ENCODE data around the gene ROBO1. TPM values are rescaled to one million over a fixed set of nuclear protein-coding genes. Genes with fewer than 3 reads are reported as not detected.

Gene ROBO1
- polyA plus RNA-seq, 1 donor (not counting 4 experiments of a cell fraction or from before 2014, with no cell fraction given): 27.1 TPM

DNA sequence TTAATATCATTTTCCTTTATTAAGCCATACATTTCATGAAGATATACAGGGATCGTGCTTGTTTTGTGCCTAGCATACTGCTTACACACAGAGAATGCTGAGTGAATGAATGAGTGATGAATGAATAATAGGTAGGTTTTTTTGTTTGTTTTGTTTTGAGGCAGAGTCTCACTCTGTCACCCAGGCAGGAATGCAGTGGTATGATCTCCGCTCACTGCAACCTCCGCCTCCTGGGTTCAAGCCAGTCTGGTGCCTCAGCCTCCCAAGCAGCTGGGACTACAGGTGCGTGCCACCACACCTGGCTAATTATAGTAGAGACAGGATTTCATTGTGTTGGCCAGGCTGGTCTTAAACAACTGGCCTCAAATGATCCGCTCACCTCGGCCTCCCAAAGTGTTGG is 400.0 kb downstream of the ROBO1 start:
- H3K27me3 ChIP-seq (ENCODE audit: control insufficient read depth, extremely low read depth, insufficient read depth, low read length): no peaks in the 10 kb centered on the region
- TF ChIP-seq EZH2 (IDR thresholded peaks at IDR 0.05; ENCODE audit: low read length): no peak
- TF ChIP-seq, protein P1, sequence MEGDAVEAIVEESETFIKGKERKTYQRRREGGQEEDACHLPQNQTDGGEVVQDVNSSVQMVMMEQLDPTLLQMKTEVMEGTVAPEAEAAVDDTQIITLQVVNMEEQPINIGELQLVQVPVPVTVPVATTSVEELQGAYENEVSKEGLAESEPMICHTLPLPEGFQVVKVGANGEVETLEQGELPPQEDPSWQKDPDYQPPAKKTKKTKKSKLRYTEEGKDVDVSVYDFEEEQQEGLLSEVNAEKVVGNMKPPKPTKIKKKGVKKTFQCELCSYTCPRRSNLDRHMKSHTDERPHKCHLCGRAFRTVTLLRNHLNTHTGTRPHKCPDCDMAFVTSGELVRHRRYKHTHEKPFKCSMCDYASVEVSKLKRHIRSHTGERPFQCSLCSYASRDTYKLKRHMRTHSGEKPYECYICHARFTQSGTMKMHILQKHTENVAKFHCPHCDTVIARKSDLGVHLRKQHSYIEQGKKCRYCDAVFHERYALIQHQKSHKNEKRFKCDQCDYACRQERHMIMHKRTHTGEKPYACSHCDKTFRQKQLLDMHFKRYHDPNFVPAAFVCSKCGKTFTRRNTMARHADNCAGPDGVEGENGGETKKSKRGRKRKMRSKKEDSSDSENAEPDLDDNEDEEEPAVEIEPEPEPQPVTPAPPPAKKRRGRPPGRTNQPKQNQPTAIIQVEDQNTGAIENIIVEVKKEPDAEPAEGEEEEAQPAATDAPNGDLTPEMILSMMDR (optimal IDR thresholded peaks at IDR 0.05 in 1 of 3, IDR thresholded peaks at IDR 0.05 in 1 of 3, conservative IDR thresholded peaks at IDR 0.05 in 1 of 3; ENCODE audit: extremely low read depth in 1 of 3, insufficient read depth in 2 of 3, low read length in 3 of 3): no peak
- H3K36me3 ChIP-seq (ENCODE audit: control insufficient read depth in 2 of 2, extremely low read depth in 1 of 2, insufficient read depth in 2 of 2, low read length in 2 of 2): no peaks in the 10 kb centered on the region
- H3K9ac ChIP-seq (ENCODE audit: control insufficient read depth, extremely low read depth, insufficient read depth, low read length): peak overlapping the region; percentile 55
- no peak for FAIRE-seq
- H4K20me1 ChIP-seq (ENCODE audit: control insufficient read depth, extremely low read depth, insufficient read depth, low read length): no peaks in the 10 kb centered on the region
- H3K79me2 ChIP-seq (ENCODE audit: control insufficient read depth, insufficient read depth, low read length): no peaks in the 10 kb centered on the region
- H3K4me2 ChIP-seq (ENCODE audit: control insufficient read depth, extremely low read depth, insufficient read depth, low read depth, low read length): peak overlapping the region; percentile 63
- no peak for DNase-seq (ENCODE audit: low read depth, low spot score)
- H2AFZ ChIP-seq (ENCODE audit: control insufficient read depth, low read length): no peak overlapping the region
- no peaks in the 10 kb centered on the region for H3K9me3 ChIP-seq (ENCODE audit: control insufficient read depth, low read depth, low read length)
- peaks cover 31% of the 10 kb centered on the region for H3K4me1 ChIP-seq (ENCODE audit: control insufficient read depth, extremely low read depth, insufficient read depth, low read length)
- dilution Hi-C loops (cut with MboI; ENCODE audit: extremely low pct_ligation_motif_present, low sequenced_read_pairs): no loop called here
- H3K9me1 ChIP-seq (ENCODE audit: control insufficient read depth, extremely low read depth, insufficient read depth, low read length): no peaks in the 10 kb centered on the region
- peak overlapping the region; percentile 86 for H3K27ac ChIP-seq (ENCODE audit: control insufficient read depth, insufficient read depth, low read length)
- no peak overlapping the region for H3K4me3 ChIP-seq (ENCODE audit: control insufficient read depth in 2 of 3, extremely low read depth in 1 of 3, insufficient read depth in 2 of 3, low read depth in 1 of 3, low read length in 3 of 3)

DNA sequence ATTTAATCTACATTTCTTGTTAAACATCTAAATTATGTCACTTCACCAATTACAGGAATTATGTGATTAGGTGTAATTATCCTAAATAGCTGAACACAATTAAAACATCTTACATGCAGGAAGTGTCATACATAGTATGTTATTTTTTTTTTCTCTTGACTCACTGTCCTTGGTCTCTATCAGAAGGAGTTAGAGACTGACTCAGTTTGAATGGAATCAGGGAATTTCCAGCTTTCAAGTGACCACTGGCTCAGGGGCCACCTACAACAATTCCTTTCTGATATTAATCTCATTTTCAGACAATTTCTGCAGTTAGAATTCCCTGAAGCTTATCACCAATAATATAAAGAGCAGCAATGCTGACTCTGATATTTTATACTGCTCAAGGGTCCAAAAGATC is 400.7 kb downstream of the ROBO1 start:
- no peaks in the 10 kb centered on the region for H3K9me3 ChIP-seq (ENCODE audit: control insufficient read depth, low read depth, low read length)
- peak overlapping the region; percentile 63 for H3K4me2 ChIP-seq (ENCODE audit: control insufficient read depth, extremely low read depth, insufficient read depth, low read depth, low read length)
- H3K27ac ChIP-seq (ENCODE audit: control insufficient read depth, insufficient read depth, low read length): peak overlapping the region; percentile 86
- H3K79me2 ChIP-seq (ENCODE audit: control insufficient read depth, insufficient read depth, low read length): no peaks in the 10 kb centered on the region
- no peaks in the 10 kb centered on the region for H3K9me1 ChIP-seq (ENCODE audit: control insufficient read depth, extremely low read depth, insufficient read depth, low read length)
- TF ChIP-seq, protein P1 (optimal IDR thresholded peaks at IDR 0.05 in 1 of 3, IDR thresholded peaks at IDR 0.05 in 1 of 3, conservative IDR thresholded peaks at IDR 0.05 in 1 of 3; ENCODE audit: extremely low read depth in 1 of 3, insufficient read depth in 2 of 3, low read length in 3 of 3): no peak
- no peak for TF ChIP-seq EZH2 (IDR thresholded peaks at IDR 0.05; ENCODE audit: low read length)
- no peak overlapping the region for H3K4me3 ChIP-seq (ENCODE audit: control insufficient read depth in 2 of 3, extremely low read depth in 1 of 3, insufficient read depth in 2 of 3, low read depth in 1 of 3, low read length in 3 of 3)
- peak overlapping the region; percentile 30 for H2AFZ ChIP-seq (ENCODE audit: control insufficient read depth, low read length)
- no peaks in the 10 kb centered on the region for H3K36me3 ChIP-seq (ENCODE audit: control insufficient read depth in 2 of 2, extremely low read depth in 1 of 2, insufficient read depth in 2 of 2, low read length in 2 of 2)
- H3K4me1 ChIP-seq (ENCODE audit: control insufficient read depth, extremely low read depth, insufficient read depth, low read length): peaks cover 31% of the 10 kb centered on the region
- peak overlapping the region; percentile 48 for H3K9ac ChIP-seq (ENCODE audit: control insufficient read depth, extremely low read depth, insufficient read depth, low read length)
- dilution Hi-C loops (cut with MboI; ENCODE audit: extremely low pct_ligation_motif_present, low sequenced_read_pairs): no loop called here
- DNase-seq (ENCODE audit: low read depth, low spot score): no peak
- no peaks in the 10 kb centered on the region for H4K20me1 ChIP-seq (ENCODE audit: control insufficient read depth, extremely low read depth, insufficient read depth, low read length)
- H3K27me3 ChIP-seq (ENCODE audit: control insufficient read depth, extremely low read depth, insufficient read depth, low read length): no peaks in the 10 kb centered on the region
- FAIRE-seq: peak; percentile 57
